Bronchial epithelial cell (primary cell): Measurements from ENCODE around the gene ITGB7. TPM values are rescaled to one million over a fixed set of nuclear protein-coding genes. Genes with fewer than 3 reads are reported as not detected.
A peak's percentile ranks its signal among the peaks of the same experiment; 100 is the strongest.

Experiments used
- DNase-seq: peaks from one replicate; pipeline ENCODE4 v3.0.0-alpha.2; 2010; ENCODE audit warnings: low read depth
- FAIRE-seq: peaks from 2 replicates; lab custom pipeline; 2011; peaks lifted over from hg19 to GRCh38; lab: Jason Lieb, UNC
- H3K27me3 ChIP-seq: 2 replicates; pipeline ENCODE4 v1.5.1; 2011; ENCODE audit warnings: low read length; ENCODE audit not compliant: control insufficient read depth, insufficient read depth
- H3K36me3 ChIP-seq: 2 replicates; pipeline ENCODE4 v1.5.1; 2011; ENCODE audit warnings: low read length; ENCODE audit not compliant: control insufficient read depth, insufficient read depth
- H3K4me3 ChIP-seq: 2 replicates; pipeline ENCODE4 v1.5.1; 2011; ENCODE audit warnings: mild to moderate bottlenecking, low read depth, low read length, control low read depth
- total RNA-seq: library from RNA; depleted of rRNA; stranded (reverse); fragments of >200 nt; gene quantifications from 2 replicates; pipeline ENCODE4 v1.2.1, GENCODE V29; 2014
- TF ChIP-seq, protein P1 (sequence below): IDR thresholded peaks from 2 replicates; pipeline ENCODE4 v1.5.1; 2011; ENCODE audit warnings: mild to moderate bottlenecking, moderate library complexity, low read length, control low read depth, inconsistent platforms; ENCODE audit not compliant: insufficient read depth, severe bottlenecking

Gene ITGB7
- total RNA-seq, 1 donor from 2014 or later = 8.4 TPM

DNA sequence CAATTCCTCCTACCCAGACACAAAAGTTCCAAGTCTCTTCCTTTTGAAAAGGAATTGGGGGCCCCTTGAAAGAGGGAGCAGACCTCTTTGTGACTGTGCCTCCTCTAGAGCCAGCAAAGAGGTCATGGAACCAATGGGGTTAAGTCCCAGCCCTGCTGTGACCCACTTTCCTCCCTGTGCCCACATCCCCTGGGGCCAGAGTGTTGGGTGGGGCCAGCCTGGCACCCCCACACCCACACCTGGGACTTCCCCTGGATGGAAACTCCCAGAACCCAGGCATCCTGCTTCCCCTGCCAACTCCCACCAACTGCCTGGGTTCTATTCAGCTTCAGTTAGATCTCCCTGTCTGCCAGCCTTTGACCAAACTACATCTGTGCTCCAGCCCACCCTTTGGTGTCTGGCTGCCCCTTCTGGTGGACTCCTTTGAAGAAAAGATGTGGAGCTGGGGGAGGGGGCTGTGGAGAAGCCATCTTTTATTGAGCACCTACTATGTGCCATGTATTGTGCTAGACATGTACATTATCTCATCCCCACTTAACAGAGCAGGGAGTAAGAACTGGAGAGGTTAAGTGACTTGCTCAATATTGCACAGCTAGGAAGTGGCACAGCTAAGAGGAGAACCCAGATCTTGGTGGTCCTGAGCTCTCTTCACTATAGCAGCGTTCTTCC is 29.5 kb upstream of the ITGB7 start:
- no peak for DNase-seq
- no peaks in the 10 kb centered on the region for H3K36me3 ChIP-seq
- no peak overlapping the region for H3K4me3 ChIP-seq
- no peak for FAIRE-seq
- H3K27me3 ChIP-seq = peaks cover under 1% of the 10 kb centered on the region
- TF ChIP-seq, protein P1, sequence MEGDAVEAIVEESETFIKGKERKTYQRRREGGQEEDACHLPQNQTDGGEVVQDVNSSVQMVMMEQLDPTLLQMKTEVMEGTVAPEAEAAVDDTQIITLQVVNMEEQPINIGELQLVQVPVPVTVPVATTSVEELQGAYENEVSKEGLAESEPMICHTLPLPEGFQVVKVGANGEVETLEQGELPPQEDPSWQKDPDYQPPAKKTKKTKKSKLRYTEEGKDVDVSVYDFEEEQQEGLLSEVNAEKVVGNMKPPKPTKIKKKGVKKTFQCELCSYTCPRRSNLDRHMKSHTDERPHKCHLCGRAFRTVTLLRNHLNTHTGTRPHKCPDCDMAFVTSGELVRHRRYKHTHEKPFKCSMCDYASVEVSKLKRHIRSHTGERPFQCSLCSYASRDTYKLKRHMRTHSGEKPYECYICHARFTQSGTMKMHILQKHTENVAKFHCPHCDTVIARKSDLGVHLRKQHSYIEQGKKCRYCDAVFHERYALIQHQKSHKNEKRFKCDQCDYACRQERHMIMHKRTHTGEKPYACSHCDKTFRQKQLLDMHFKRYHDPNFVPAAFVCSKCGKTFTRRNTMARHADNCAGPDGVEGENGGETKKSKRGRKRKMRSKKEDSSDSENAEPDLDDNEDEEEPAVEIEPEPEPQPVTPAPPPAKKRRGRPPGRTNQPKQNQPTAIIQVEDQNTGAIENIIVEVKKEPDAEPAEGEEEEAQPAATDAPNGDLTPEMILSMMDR = no peak

DNA sequence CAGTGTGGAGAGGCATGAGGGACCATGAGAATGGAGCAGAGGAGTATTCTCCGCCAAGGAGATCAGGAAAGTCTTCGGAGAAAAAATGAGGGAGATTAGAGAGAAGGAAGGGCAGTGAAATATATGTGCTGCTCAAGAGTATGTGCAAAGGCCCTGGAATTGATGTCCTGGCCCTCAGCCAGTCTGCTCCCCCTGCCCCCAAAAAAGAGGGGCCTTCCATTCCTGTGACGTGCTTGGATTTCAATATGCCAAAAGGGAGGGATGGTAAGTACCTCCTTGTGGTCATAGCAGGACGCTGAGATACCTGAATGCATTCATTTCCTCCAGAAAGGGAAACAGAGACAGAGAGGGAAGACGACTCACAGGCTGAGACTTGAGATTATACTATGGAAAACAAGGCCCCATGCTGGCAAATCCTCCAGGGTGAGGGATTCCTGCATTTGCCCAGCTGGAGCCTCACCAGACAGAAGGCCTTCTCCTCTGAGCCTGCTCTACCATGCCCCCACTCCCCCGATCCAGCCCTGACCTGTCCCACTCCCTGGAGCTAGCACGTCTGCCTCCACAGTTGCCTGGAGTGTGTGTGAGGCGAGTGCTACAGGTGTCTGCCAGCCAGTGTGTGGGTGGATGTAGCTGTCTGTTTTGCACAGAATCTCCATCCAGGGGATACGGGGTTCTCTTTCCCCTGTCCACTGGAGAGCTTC is 28.8 kb upstream of the ITGB7 start:
- Histone ChIP-seq H3K4me3 (no peak overlapping the region), H3K27me3 (no peaks in the 10 kb centered on the region), H3K36me3 (no peaks in the 10 kb centered on the region)
- TF ChIP-seq, protein P1 = no peak
- DNase-seq = peak; percentile 34
- no peak for FAIRE-seq

DNA sequence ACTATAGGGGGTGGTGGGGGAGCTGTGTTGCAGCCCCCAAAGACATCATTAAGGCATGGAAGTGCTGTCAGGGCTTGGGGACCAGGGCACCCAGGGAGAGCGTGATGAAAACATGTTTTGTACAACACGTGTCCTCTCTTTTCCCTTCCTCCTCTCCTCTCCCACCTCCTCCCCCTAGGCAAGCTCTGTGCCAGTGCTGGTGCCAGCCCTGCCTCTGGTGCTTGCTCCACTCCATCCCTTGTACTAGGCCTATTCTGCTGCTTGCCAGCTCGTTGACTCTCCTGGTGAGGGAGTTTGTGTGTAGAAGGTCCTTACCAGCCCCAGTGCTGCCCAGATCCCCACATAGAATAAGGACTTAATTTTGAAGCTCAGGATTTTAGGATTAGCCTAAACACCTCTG is 28.1 kb upstream of the ITGB7 start:
- peaks cover 1% of the 10 kb centered on the region for H3K36me3 ChIP-seq
- H3K27me3 ChIP-seq = no peaks in the 10 kb centered on the region
- DNase-seq = no peak
- TF ChIP-seq, protein P1 = no peak
- no peak for FAIRE-seq
- H3K4me3 ChIP-seq = no peak overlapping the region

DNA sequence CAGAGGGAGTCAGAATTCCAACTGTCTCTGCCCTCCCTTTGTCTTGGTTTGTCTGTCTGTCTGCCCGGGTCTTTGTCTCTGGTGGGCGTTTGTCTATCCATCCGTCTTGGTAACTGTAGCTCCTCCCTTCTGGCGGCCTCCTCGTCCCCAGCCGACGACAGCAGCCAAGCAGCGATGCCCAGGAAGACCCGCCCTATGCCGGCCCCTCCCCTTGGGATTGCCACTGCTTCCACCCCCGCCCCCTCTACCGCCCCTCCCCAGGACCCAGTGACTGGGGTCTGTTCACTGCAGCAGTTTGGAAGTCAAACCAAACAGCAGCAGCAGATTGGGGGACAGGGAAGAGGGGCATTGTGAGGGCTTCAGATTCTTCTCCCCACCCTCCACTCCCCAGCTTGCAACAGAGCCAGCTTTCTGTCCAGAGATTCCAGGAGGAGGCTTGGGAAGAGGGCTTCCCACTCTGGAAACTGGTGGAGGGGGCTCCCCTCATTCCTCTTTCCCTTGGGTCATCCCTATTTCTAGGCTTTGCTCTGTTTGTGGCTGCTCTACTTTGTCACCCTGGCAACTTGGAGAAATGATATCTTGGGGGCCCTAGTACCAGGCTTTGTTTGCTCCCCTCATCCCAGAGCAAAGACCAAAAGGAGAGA is 27.3 kb upstream of the ITGB7 start:
- H3K27me3 ChIP-seq = no peaks in the 10 kb centered on the region
- TF ChIP-seq, protein P1 = no peak
- H3K36me3 ChIP-seq = peaks cover 6% of the 10 kb centered on the region
- no peak for DNase-seq
- FAIRE-seq = no peak
- no peak overlapping the region for H3K4me3 ChIP-seq

DNA sequence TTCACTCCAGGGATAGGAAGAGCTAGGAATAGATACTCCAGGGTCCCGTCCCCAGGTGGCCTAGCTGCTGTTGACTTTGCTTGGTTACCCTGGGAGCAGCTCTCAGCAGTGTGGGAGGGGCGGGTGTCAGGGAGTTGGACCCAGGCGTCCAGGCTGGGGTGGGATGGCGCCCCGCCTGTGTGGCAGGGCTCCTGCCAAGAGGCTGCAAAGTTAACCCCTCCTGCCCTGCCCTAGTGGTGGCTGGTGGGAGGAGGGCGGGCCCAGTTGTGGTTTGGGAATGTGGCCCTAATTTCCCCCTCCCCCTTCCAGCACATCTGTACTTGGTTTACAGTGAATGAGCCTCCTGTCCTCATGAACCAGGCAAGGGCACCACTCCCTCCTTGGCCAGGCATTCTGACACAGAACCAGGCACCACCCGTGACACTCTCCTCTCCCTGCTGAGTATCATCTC is 26.6 kb upstream of the ITGB7 start:
- FAIRE-seq = no peak
- no peak for DNase-seq
- no peak overlapping the region for H3K4me3 ChIP-seq
- TF ChIP-seq, protein P1 = no peak
- peaks cover 10% of the 10 kb centered on the region for H3K36me3 ChIP-seq
- no peaks in the 10 kb centered on the region for H3K27me3 ChIP-seq
